ENCODE data around the gene PAX8. TPM values are rescaled to one million over a fixed set of nuclear protein-coding genes. Genes with fewer than 3 reads are reported as not detected.

PAX8 gene
- total and polyA plus RNA-seq, 10 of the 15 experiments (the other 5 are each of a cell fraction or from before 2014, with no cell fraction given), result 0.16 to 2.5 (median 0.97) TPM

GRCh38 chr2:113166187-113166645, 112.5 kb downstream of the PAX8 start:
- intact Hi-C loops (cut with micrococcal nuclease; ENCODE audit: unreplicated experiment) (no loop called here), in situ Hi-C loops (cut with MboI) (no loop called here)
- peaks cover 11% of the 10 kb centered on the region for H3K4me1 ChIP-seq (ENCODE audit: control insufficient read depth, insufficient read depth, low read length)
- H3K36me3 ChIP-seq (ENCODE audit: control insufficient read depth in 2 of 2, insufficient read depth in 2 of 2, low read length in 1 of 2), result no peaks in the 10 kb centered on the region
- SMC1A ChIA-PET (ENCODE audit: uncharacterized antibody, unreplicated experiment), result interaction anchor here (1.1 to 1.5 kb wide), 2 partner anchors 14 to 17 kb away, joined by 3 read pairs; no protein-coding TSS in a partner anchor
- no peak overlapping the region for H3K4me3 ChIP-seq
- H2AFZ ChIP-seq (ENCODE audit: control insufficient read depth, low read depth, low read length), result no peak overlapping the region
- H3K9ac ChIP-seq (ENCODE audit: control insufficient read depth, insufficient read depth, low read length), result no peak overlapping the region
- 79% methylated on average over 7 of the region's 7 CpGs for WGBS (ENCODE audit: insufficient coverage, insufficient replicate concordance, low lambda C conversion rate, missing lambda C conversion rate)
- no peak for DNase-seq (ENCODE audit: low read depth, low spot score)
- H3K27ac ChIP-seq (ENCODE audit: control insufficient read depth, insufficient read depth), result no peak overlapping the region
- CTCF ChIA-PET, result interaction anchor here (0.9 to 5.4 kb wide), 3 partner anchors 9 to 32 kb away, joined by 3 to 29 read pairs (median 4); no protein-coding TSS in a partner anchor
- H3K4me2 ChIP-seq (ENCODE audit: control insufficient read depth, insufficient read depth), result no peak overlapping the region
- no peaks in the 10 kb centered on the region for H4K20me1 ChIP-seq (ENCODE audit: control insufficient read depth, insufficient read depth)
- BruUV-seq (replicated peaks), result no TSS peak
- no peak for ATAC-seq
- RAD21 ChIA-PET (ENCODE audit: unreplicated experiment), result no interaction called here
- no peaks in the 10 kb centered on the region; the same call in 2 of the 3 replicates for H3K9me3 ChIP-seq (replicated peaks; ENCODE audit: control insufficient read depth, insufficient read depth, low read length)
- POLR2A ChIA-PET, result interaction anchor here (1.8 kb wide), 1 partner anchor 8 kb away, joined by 7 read pairs; the partner anchor contains the start of gene PSD4
- no peaks in the 10 kb centered on the region for H3K79me2 ChIP-seq (ENCODE audit: control insufficient read depth, insufficient read depth, low read length)
- no peak for FAIRE-seq
- H3K27me3 ChIP-seq (replicated peaks in 1 of 2; ENCODE audit: control insufficient read depth in 2 of 2, insufficient read depth in 2 of 2, low read length in 1 of 2), result no peaks in the 10 kb centered on the region
- TF ChIP-seq GATAD2B (conservative IDR thresholded peaks at IDR 0.05; ENCODE audit: low read depth) (no peak), SKIL (IDR thresholded peaks at IDR 0.05; ENCODE audit: low read depth, poor library complexity, severe bottlenecking) (no peak), CHD1 (IDR thresholded peaks at IDR 0.05; ENCODE audit: low read depth, low read length) (no peak), ZBTB4 (CRISPR knock-in tag; IDR thresholded peaks at IDR 0.05) (no peak), SREBF2 (IDR thresholded peaks at IDR 0.05; ENCODE audit: low read length) (no peak), IRF4 (IDR thresholded peaks at IDR 0.05; ENCODE audit: low read depth, low read length) (no peak), POLR2AphosphoS5 (IDR thresholded peaks at IDR 0.05; ENCODE audit: low read length) (no peak), CUX1 (IDR thresholded peaks at IDR 0.05; ENCODE audit: insufficient replicate concordance, low read depth, low read length) (no peak), SIN3A (IDR thresholded peaks at IDR 0.05; ENCODE audit: low read depth, low read length) (no peak), CHD4 (IDR thresholded peaks at IDR 0.05) (no peak), HSF1 (IDR thresholded peaks at IDR 0.05; ENCODE audit: low read depth, low read length) (no peak), BHLHE40 (IDR thresholded peaks at IDR 0.05; ENCODE audit: borderline replicate concordance in 1 of 2, low read depth in 2 of 2, low read length in 1 of 2) (no peak)

Data from GM12878 (cell line).